GM12878 (cell line): ENCODE data around the gene GATAD2B. TPM values are rescaled to one million over a fixed set of nuclear protein-coding genes. Genes with fewer than 3 reads are reported as not detected.

ENCODE experiments used
- ATAC-seq: fragments of 200-7000 bp; cut with Tn5 transposase; 3 replicates; pipeline ENCODE4 v1.9.1; 2020; ENCODE audit warnings: mild to moderate bottlenecking, moderate library complexity
- BruUV-seq: library from RNA; stranded (reverse); fragments of 400-500 nt; replicated peaks from 2 replicates; lab custom pipeline; 2021; lab: Mats Ljungman, UMichigan
- CTCF ChIA-PET: fragments of 300-600 bp; sonication (Branson Sonifier 250); formaldehyde crosslinking; extraction: SDS; loops from one replicate; lab custom pipeline; 2021; ENCODE audit warnings: inconsistent platforms; lab: Yijun Ruan, JAX
- POLR2A ChIA-PET: fragments of 350-600 bp; formaldehyde crosslinking; extraction: SDS; loops from one replicate; lab custom pipeline; 2021; ENCODE audit warnings: inconsistent platforms; lab: Charles Lee
- RAD21 ChIA-PET: fragments of 300-600 bp; sonication (Branson Sonifier 250); formaldehyde crosslinking; loops from one replicate; lab custom pipeline; 2023; ENCODE audit warnings: antibody characterized with exemption; ENCODE audit not compliant: unreplicated experiment; lab: Charles Lee
- SMC1A ChIA-PET: fragments of 300-600 bp; sonication (Branson Sonifier 250); formaldehyde crosslinking; loops from one replicate; lab custom pipeline; 2023; ENCODE audit not compliant: unreplicated experiment, uncharacterized antibody; lab: Charles Lee
- DNase-seq: peaks from one replicate; pipeline ENCODE4 v3.0.0-alpha.2; 2011; ENCODE audit warnings: low read depth, low spot score
- FAIRE-seq: peaks from 3 replicates; lab custom pipeline; 2011; peaks lifted over from hg19 to GRCh38; lab: Jason Lieb, UNC
- H2AFZ ChIP-seq: 2 replicates; pipeline ENCODE4 v1.6.0; 2011; ENCODE audit warnings: low read depth, low read length, control low read depth; ENCODE audit not compliant: control insufficient read depth
- H3K27ac ChIP-seq: 2 replicates; pipeline ENCODE4 v1.5.1; 2011; ENCODE audit warnings: control low read depth; ENCODE audit not compliant: control insufficient read depth, insufficient read depth
- H3K27me3 ChIP-seq, 2 experiments: replicated peaks in 1 of 2; 2 replicates each; pipeline versions ENCODE4 v1.6.0 to v1.6.1; 2011; ENCODE audit warnings: low read length in 1 of 2; ENCODE audit not compliant: control insufficient read depth in 2 of 2, insufficient read depth in 2 of 2
- H3K36me3 ChIP-seq, 2 experiments: 2 replicates each; pipeline ENCODE4 v1.5.1; 2011; ENCODE audit warnings: low read length in 1 of 2; ENCODE audit not compliant: control insufficient read depth in 2 of 2, insufficient read depth in 2 of 2
- H3K4me1 ChIP-seq: 2 replicates; pipeline ENCODE4 v1.6.1; 2011; ENCODE audit warnings: mild to moderate bottlenecking, low read length, moderate library complexity, mixed read lengths; ENCODE audit not compliant: control insufficient read depth, insufficient read depth
- H3K4me2 ChIP-seq: 2 replicates; pipeline ENCODE4 v1.6.0; 2011; ENCODE audit warnings: control low read depth; ENCODE audit not compliant: control insufficient read depth, insufficient read depth
- H3K4me3 ChIP-seq: fragments of 200-600 bp; sonication (generic); 2 replicates; pipeline ENCODE4 v1.5.1; 2016
- H3K79me2 ChIP-seq: 2 replicates; pipeline ENCODE4 v1.6.0; 2011; ENCODE audit warnings: low read length; ENCODE audit not compliant: control insufficient read depth, insufficient read depth
- H3K9ac ChIP-seq: 2 replicates; pipeline ENCODE4 v1.8.0; 2011; ENCODE audit warnings: low read length, control low read depth, mixed read lengths; ENCODE audit not compliant: control insufficient read depth, insufficient read depth
- H3K9me3 ChIP-seq: replicated peaks from 3 replicates; pipeline ENCODE4 v1.5.1; 2011; ENCODE audit warnings: mild to moderate bottlenecking, low read length; ENCODE audit not compliant: control insufficient read depth, insufficient read depth
- H4K20me1 ChIP-seq: 2 replicates; pipeline ENCODE4 v1.6.0; 2011; ENCODE audit not compliant: control insufficient read depth, insufficient read depth
- E2F4 ChIP-seq: IDR thresholded peaks from 2 replicates; pipeline ENCODE4 v1.6.1; 2012; ENCODE audit warnings: low read depth, low read length, improper control_type of control experiment
- IKZF1 ChIP-seq: fragments of 450-650 bp; conservative IDR thresholded peaks from 2 replicates; pipeline ENCODE4 v1.6.1; 2017; ENCODE audit warnings: antibody characterized with exemption, mild to moderate bottlenecking
- IRF5 ChIP-seq: fragments of 450-650 bp; IDR thresholded peaks from 2 replicates; pipeline ENCODE4 v1.6.1; 2017; ENCODE audit warnings: borderline replicate concordance
- JUNB ChIP-seq: IDR thresholded peaks from 2 replicates; pipeline ENCODE4 v1.6.1; 2016; ENCODE audit warnings: antibody characterized with exemption, mild to moderate bottlenecking
- MXI1 ChIP-seq: fragments of 150-350 bp; IDR thresholded peaks from 2 replicates; pipeline ENCODE4 v1.6.1; 2011; ENCODE audit warnings: low read depth, mild to moderate bottlenecking, inconsistent platforms, low read length, improper control_type of control experiment
- POLR2A ChIP-seq: IDR thresholded peaks from 2 replicates; pipeline ENCODE4 v1.6.1; 2011; ENCODE audit warnings: low read depth, mild to moderate bottlenecking, low read length
- RAD51 ChIP-seq: fragments of 450-650 bp; IDR thresholded peaks from 2 replicates; pipeline ENCODE4 v1.6.1; 2016; ENCODE audit warnings: moderate library complexity, mild to moderate bottlenecking, inconsistent platforms
- SIN3A ChIP-seq: IDR thresholded peaks from 2 replicates; pipeline ENCODE4 v1.6.1; 2012; ENCODE audit warnings: low read depth, low read length, improper control_type of control experiment
- SPI1 ChIP-seq: IDR thresholded peaks from 2 replicates; pipeline ENCODE4 v1.6.1; 2011; ENCODE audit warnings: low read depth, mild to moderate bottlenecking, low read length, moderate library complexity, borderline replicate concordance; ENCODE audit not compliant: insufficient read depth
- WRNIP1 ChIP-seq: IDR thresholded peaks from 2 replicates; pipeline ENCODE4 v1.6.1; 2011; ENCODE audit warnings: low read depth, low read length, improper control_type of control experiment, borderline replicate concordance
- WGBS: methylation state at CpG from one replicate; pipeline ENCODE4 v1.1.6; 2016; ENCODE audit warnings: low lambda C conversion rate; ENCODE audit not compliant: insufficient replicate concordance, insufficient coverage; ENCODE audit errors: missing lambda C conversion rate; 5-methylcytosine and 5-hydroxymethylcytosine counted together
- in situ Hi-C: fragments of 300-500 bp; cut with MboI; formaldehyde crosslinking; loops from 9 replicates; pipeline ENCODE4 v1.14.3; 2018; ENCODE audit warnings: mixed read lengths
- intact Hi-C: fragments of 100-400 bp; cut with micrococcal nuclease; formaldehyde crosslinking; loops from one replicate; pipeline ENCODE4 v1.14.2; 2022; ENCODE audit not compliant: unreplicated experiment
- polyA plus RNA-seq, 11 experiments: library from polyadenylated mRNA; depleted of rRNA in 4 of 11; unstranded in 6 of 11; stranded (reverse) in 5 of 11; fragments of >200 nt; fragmentation: Nextera tagmentation in 4 of 11; fragmentation: Illumina TruSeq in 1 of 11; extraction: Ambion mirVana in 4 of 11; extraction: Trizol in 1 of 11; gene quantifications; 1 replicate in 1 of 11; 2 replicates in 10 of 11; pipeline versions ENCODE4 v1.2.1 to v1.2.3, GENCODE V29; 2011 to 2016; ENCODE audit warnings: inconsistent platforms in 2 of 11, missing spikeins in 2 of 11, low read depth in 1 of 11
- total RNA-seq, 4 experiments: library from RNA; depleted of rRNA in 3 of 4; stranded (reverse); fragments of >200 nt in 3 of 4; fragmentation: Illumina TruSeq in 1 of 4; extraction: Trizol in 1 of 4; gene quantifications; 2 replicates each; pipeline versions ENCODE4 v1.2.1 to v1.2.3, GENCODE V29; 2013 to 2021

GATAD2B gene
- total and polyA plus RNA-seq, 10 of the 15 experiments (the other 5 are each of a cell fraction or from before 2014, with no cell fraction given) = 2.4 to 63.1 (median 8.7) TPM

- intact Hi-C loops (loop anchor here (2.0 to 5.0 kb wide), 5 partner anchors 23 to 193 kb away; partner anchors contain the start of genes INTS3 and RAB13), in situ Hi-C loops (no loop called here)
- ChIA-PET POLR2A (interaction anchor here (0.6 to 10.1 kb wide), 11 partner anchors 8 to 183 kb away, joined by 3 to 83 read pairs (median 4); partner anchors contain the start of genes CREB3L4, DENND4B, JTB and SLC39A1), CTCF (interaction anchor here (0.7 to 14.9 kb wide), 18 partner anchors 11 to 295 kb away, joined by 3 to 138 read pairs (median 5); partner anchors contain the start of genes CREB3L4, DENND4B, RAB13 and S100A13), RAD21 (interaction anchor here (0.5 to 6.4 kb wide), 19 partner anchors 24 to 190 kb away, joined by 3 to 55 read pairs (median 5); partner anchors contain the start of genes CRTC2, DENND4B, JTB and RAB13), SMC1A (interaction anchor here (0.8 to 7.7 kb wide), 21 partner anchors 12 to 130 kb away, joined by 3 to 59 read pairs (median 5); partner anchors contain the start of genes CREB3L4, DENND4B, RAB13 and RPS27)
- no peaks in the 10 kb centered on the region for H4K20me1 ChIP-seq
- H3K79me2 ChIP-seq = peaks cover 62% of the 10 kb centered on the region
- H3K4me3 ChIP-seq = peak overlapping the region; percentile 98
- DNase-seq (no peak), ATAC-seq (no peak), FAIRE-seq (no peak)
- H3K4me2 ChIP-seq = peak overlapping the region; percentile 93
- no peaks in the 10 kb centered on the region for H3K27me3 ChIP-seq
- peak overlapping the region; percentile 83 for H3K27ac ChIP-seq
- no peak for TF ChIP-seq JUNB
- no peak for TF ChIP-seq SIN3A
- no peak for TF ChIP-seq WRNIP1
- 0 out of 2 replicates have a peak, but pooled peaks have one; percentile 37 for TF ChIP-seq POLR2A
- TF ChIP-seq IRF5 = no peak
- no peak for TF ChIP-seq MXI1
- TF ChIP-seq IKZF1 = 0 out of 2 replicates have a peak, but pooled peaks have one; percentile 10
- no peak for TF ChIP-seq SPI1
- TF ChIP-seq E2F4 = no peak
- no peak for TF ChIP-seq RAD51
- under 1% methylated on average over 10 of the region's 10 CpGs for WGBS
- peaks cover 0 to 9% of the 10 kb centered on the region in 2 experiments; a peak in 2 of 4 replicates for H3K36me3 ChIP-seq
- BruUV-seq = TSS peak; percentile 60
- H3K9ac ChIP-seq = peak overlapping the region; percentile 78
- H3K9me3 ChIP-seq = no peaks in the 10 kb centered on the region
- no peak overlapping the region for H2AFZ ChIP-seq
- peaks cover 3% of the 10 kb centered on the region; the same call in 1 of the 2 replicates for H3K4me1 ChIP-seq
These were observed 1.0 kb downstream of the GATAD2B start for GRCh38 chr1:153921803-153922075.
